ENCODE measurements around the gene TTC3.

TTC3 gene

GRCh38 chr21:37182222-37182621, 109.2 kb downstream of the TTC3 start:
- TF ChIP-seq, protein P1, sequence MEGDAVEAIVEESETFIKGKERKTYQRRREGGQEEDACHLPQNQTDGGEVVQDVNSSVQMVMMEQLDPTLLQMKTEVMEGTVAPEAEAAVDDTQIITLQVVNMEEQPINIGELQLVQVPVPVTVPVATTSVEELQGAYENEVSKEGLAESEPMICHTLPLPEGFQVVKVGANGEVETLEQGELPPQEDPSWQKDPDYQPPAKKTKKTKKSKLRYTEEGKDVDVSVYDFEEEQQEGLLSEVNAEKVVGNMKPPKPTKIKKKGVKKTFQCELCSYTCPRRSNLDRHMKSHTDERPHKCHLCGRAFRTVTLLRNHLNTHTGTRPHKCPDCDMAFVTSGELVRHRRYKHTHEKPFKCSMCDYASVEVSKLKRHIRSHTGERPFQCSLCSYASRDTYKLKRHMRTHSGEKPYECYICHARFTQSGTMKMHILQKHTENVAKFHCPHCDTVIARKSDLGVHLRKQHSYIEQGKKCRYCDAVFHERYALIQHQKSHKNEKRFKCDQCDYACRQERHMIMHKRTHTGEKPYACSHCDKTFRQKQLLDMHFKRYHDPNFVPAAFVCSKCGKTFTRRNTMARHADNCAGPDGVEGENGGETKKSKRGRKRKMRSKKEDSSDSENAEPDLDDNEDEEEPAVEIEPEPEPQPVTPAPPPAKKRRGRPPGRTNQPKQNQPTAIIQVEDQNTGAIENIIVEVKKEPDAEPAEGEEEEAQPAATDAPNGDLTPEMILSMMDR (IDR thresholded peaks at IDR 0.05; ENCODE audit: low read depth, low read length) = no peak
- no peak for TF ChIP-seq EZH2phosphoT487 (IDR thresholded peaks at IDR 0.05; ENCODE audit: low read depth)
- H3K79me2 ChIP-seq (ENCODE audit: low read length) = no peaks in the 10 kb centered on the region
- peaks cover 31% of the 10 kb centered on the region for H3K36me3 ChIP-seq (replicated peaks; ENCODE audit: low read depth, low read length)

GRCh38 chr21:37183749-37184148, 110.7 kb downstream of the TTC3 start:
- H3K36me3 ChIP-seq (replicated peaks; ENCODE audit: low read depth, low read length) = peaks cover 36% of the 10 kb centered on the region
- H3K27me3 ChIP-seq (ENCODE audit: low read depth, low read length) = no peaks in the 10 kb centered on the region
- no peak overlapping the region for H2AFZ ChIP-seq (ENCODE audit: low read depth, low read length)
- TF ChIP-seq, protein P1 (IDR thresholded peaks at IDR 0.05; ENCODE audit: low read depth, low read length) = no peak
- TF ChIP-seq EZH2phosphoT487 (IDR thresholded peaks at IDR 0.05; ENCODE audit: low read depth) = no peak
- peaks cover 7% of the 10 kb centered on the region; the same call in 1 of the 2 replicates for H3K4me1 ChIP-seq (ENCODE audit: low read length)
- H3K4me2 ChIP-seq (ENCODE audit: low read length) = no peak overlapping the region
- H3K4me3 ChIP-seq (ENCODE audit: low read length) = no peak overlapping the region
- H3K79me2 ChIP-seq (ENCODE audit: low read length) = no peaks in the 10 kb centered on the region
- no peak overlapping the region for H3K9ac ChIP-seq (ENCODE audit: low read length)
- H3K9me3 ChIP-seq (ENCODE audit: insufficient read depth, low read length) = no peaks in the 10 kb centered on the region
- no peak overlapping the region for H3K27ac ChIP-seq (ENCODE audit: low read length)
- no peaks in the 10 kb centered on the region for H4K20me1 ChIP-seq (ENCODE audit: insufficient read depth, low read length)

More at GRCh38 chr21:37182222-37182621, 109.2 kb downstream of the TTC3 start:
- Histone ChIP-seq H3K4me3 (ENCODE audit: low read length) (no peak overlapping the region), H3K9ac (ENCODE audit: low read length) (no peak overlapping the region), H3K27ac (ENCODE audit: low read length) (no peak overlapping the region), H2AFZ (ENCODE audit: low read depth, low read length) (no peak overlapping the region), H3K27me3 (ENCODE audit: low read depth, low read length) (no peaks in the 10 kb centered on the region), H3K4me2 (ENCODE audit: low read length) (no peak overlapping the region), H4K20me1 (ENCODE audit: insufficient read depth, low read length) (no peaks in the 10 kb centered on the region), H3K9me3 (ENCODE audit: insufficient read depth, low read length) (no peaks in the 10 kb centered on the region), H3K4me1 (ENCODE audit: low read length) (peaks cover 7% of the 10 kb centered on the region; the same call in 1 of the 2 replicates)

DNA sequence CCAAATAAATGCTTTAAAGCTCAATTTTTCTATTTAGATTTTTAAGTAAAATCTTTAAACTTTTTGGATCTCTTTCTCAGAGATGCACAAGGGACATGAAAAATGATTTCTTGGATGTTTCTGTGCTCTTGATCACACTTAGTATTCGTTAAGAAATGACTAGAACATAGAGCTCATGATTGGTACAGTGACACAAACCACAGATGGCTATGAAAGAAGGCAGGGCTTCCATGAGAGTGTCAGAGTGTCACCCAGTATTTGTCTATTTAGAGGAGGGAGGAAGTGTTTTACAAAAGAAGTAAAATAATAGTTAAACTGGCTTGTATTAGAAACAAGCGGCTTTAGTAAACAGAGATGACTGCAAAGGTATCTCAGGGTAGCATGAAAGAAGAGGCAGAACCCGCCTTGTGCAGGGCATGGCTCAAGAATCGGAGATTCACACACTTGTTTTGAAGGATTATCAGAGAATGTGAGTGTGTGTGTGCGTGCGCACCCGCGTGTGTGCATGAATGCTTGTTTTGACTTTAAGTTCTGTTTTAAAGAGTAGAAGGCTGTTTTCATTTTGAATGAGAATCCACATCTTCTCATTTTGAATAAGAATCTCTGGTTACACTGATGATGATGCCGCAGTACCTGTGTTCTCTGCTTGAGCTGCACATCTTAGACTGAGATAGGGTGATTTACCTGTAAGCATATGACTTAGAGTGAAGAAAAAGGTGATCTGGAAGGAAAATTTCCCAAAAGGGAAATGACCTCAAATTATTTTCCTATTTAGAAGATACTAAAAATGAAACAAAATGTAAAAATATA, 111.9 kb downstream of the TTC3 start:
- Histone ChIP-seq H3K36me3 (replicated peaks; ENCODE audit: low read depth, low read length) (peaks cover 31% of the 10 kb centered on the region), H3K79me2 (ENCODE audit: low read length) (no peaks in the 10 kb centered on the region), H4K20me1 (ENCODE audit: insufficient read depth, low read length) (no peaks in the 10 kb centered on the region), H3K4me3 (ENCODE audit: low read length) (no peak overlapping the region), H3K27ac (ENCODE audit: low read length) (no peak overlapping the region), H3K9ac (ENCODE audit: low read length) (no peak overlapping the region), H3K27me3 (ENCODE audit: low read depth, low read length) (no peaks in the 10 kb centered on the region), H3K4me2 (ENCODE audit: low read length) (no peak overlapping the region), H3K9me3 (ENCODE audit: insufficient read depth, low read length) (no peaks in the 10 kb centered on the region), H2AFZ (ENCODE audit: low read depth, low read length) (no peak overlapping the region), H3K4me1 (ENCODE audit: low read length) (peaks cover 7% of the 10 kb centered on the region; the same call in 1 of the 2 replicates)
- no peak for TF ChIP-seq EZH2phosphoT487 (IDR thresholded peaks at IDR 0.05; ENCODE audit: low read depth)
- TF ChIP-seq, protein P1 (IDR thresholded peaks at IDR 0.05; ENCODE audit: low read depth, low read length) = no peak

- Histone ChIP-seq H3K36me3 (replicated peaks; ENCODE audit: low read depth, low read length) (peaks cover 24% of the 10 kb centered on the region), H3K4me1 (ENCODE audit: low read length) (peaks cover 7% of the 10 kb centered on the region; the same call in 1 of the 2 replicates), H3K27ac (ENCODE audit: low read length) (no peak overlapping the region), H3K27me3 (ENCODE audit: low read depth, low read length) (no peaks in the 10 kb centered on the region), H2AFZ (ENCODE audit: low read depth, low read length) (no peak overlapping the region), H3K9ac (ENCODE audit: low read length) (no peak overlapping the region), H3K9me3 (ENCODE audit: insufficient read depth, low read length) (no peaks in the 10 kb centered on the region), H4K20me1 (ENCODE audit: insufficient read depth, low read length) (no peaks in the 10 kb centered on the region), H3K79me2 (ENCODE audit: low read length) (no peaks in the 10 kb centered on the region), H3K4me2 (ENCODE audit: low read length) (no peak overlapping the region), H3K4me3 (ENCODE audit: low read length) (no peak overlapping the region)
- TF ChIP-seq EZH2phosphoT487 (IDR thresholded peaks at IDR 0.05; ENCODE audit: low read depth) = no peak
- TF ChIP-seq, protein P1 (IDR thresholded peaks at IDR 0.05; ENCODE audit: low read depth, low read length) = no peak
Observed at GRCh38 chr21:37186983-37187382, 113.9 kb downstream of the TTC3 start.
